ENCODE results near the gene GPR21.

Gene GPR21, protein sequence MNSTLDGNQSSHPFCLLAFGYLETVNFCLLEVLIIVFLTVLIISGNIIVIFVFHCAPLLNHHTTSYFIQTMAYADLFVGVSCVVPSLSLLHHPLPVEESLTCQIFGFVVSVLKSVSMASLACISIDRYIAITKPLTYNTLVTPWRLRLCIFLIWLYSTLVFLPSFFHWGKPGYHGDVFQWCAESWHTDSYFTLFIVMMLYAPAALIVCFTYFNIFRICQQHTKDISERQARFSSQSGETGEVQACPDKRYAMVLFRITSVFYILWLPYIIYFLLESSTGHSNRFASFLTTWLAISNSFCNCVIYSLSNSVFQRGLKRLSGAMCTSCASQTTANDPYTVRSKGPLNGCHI

DNA sequence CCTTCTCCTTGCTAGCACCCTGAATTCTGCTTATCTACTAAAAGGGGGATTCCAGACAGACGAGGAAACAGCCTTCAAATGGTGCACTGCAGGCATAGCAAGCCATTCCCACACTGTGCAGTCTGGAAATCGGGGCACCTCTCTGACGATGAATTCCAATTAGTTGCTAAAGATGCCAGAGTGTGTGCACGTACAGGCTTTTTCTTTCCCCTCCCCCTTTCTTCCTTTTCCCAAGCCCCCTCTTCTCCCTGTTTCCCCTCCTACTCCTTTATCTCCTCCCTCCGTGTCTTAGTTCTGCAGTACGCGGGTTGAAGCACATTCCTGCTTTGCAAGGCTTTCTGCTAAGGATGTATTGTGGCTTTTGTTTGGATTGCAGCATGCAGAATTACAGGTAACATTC is at the start of gene GPR21:
Gene GPR21 (plus strand): TSS at position 316 of the 400 bp plus-strand sequence. CDS start 900 bp downstream, outside the sequence.
- DNase-seq (ENCODE audit: low read depth), result no peak

DNA sequence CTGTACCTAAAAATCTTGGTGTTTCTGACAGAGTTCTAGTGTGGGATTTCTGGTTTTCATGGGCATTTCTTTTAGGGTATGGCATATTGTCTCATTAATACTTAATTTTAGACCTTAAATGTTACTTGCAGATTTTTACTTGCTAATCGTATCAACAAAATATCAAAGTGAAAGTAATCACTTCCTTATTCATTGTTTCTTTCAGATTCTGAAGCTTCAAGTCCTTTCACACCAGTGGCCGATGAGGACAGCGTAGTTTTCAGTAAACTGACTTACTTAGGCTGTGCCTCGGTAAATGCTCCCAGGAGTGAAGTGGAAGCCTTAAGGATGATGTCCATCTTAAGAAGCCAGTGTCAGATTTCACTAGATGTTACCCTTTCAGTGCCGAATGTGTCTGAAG is 47.5 kb upstream of the GPR21 start:
- no peak for DNase-seq (ENCODE audit: low read depth)

DNA sequence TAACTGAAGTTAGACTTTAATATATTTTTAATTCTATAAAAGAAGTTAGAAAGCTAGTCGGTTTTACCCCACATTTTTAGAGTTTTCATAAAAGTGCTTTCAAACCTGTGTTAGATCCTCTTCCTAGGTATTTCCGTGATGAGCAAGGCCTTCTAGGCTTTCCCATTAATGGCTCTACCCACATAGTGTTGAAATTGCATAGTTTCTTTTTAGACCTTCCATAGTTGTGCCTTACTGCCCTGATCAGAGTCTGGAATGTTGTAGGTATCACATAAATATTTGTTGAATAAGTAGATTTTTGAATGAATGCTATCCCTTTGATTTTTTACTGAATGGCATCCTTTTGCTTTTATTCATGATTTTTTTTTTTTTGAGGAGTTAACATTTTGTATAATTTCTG is 45.3 kb upstream of the GPR21 start:
- DNase-seq (ENCODE audit: low read depth), result no peak

DNA sequence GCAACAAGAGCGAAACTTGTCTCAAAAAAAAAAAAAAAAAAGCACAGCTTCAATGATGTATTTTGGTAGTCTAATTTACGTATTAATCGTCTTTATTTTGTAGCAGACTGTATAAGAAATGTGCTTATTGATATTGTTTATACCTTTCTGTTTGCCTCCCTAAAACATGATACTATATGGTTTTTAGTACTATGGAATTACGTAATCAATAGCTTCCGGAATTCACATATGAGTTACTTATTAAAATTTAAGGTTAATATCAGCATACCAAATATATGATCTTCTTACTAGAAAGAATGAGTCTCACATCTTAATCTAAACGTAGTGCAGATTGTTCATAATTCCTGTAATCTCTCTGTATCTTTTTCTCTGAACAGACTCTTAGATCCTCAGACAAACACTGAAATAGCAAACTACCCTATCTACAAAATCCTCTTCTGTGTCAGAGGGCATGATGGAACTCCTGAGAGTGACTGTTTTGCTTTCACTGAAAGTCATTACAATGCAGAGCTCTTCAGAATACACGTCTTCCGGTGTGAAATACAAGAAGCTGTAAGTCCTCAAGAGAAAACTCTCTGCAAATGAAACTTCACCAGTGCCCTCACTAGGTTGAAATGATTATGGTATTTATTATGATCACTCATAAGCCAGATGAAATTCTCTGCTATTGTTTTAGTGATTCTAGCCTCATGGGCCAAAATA is 44.4 kb upstream of the GPR21 start:
- no peak for DNase-seq (ENCODE audit: low read depth)

DNA sequence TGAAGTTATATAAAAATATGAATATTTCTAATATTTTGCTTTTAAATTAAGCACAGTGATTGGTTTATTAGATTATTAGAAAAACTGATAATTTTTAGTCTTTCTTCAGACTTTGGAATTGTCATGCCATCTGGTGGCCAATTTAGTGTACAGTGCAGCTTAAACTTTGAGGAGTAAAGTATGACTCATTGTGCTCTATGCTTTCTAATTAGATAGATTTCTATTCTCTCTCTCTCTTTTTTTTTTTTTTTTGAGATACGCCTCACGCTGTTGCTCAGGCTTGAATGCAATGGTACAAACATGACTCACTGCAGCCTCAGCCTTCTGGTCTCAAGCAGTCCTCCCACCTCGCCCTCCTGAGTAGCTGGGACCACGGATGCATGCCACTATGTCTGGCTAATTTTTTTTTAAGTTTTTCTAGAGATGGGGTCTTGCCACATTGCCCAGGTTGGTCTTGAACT is 42.1 kb upstream of the GPR21 start:
- no peak for DNase-seq (ENCODE audit: low read depth)

DNA sequence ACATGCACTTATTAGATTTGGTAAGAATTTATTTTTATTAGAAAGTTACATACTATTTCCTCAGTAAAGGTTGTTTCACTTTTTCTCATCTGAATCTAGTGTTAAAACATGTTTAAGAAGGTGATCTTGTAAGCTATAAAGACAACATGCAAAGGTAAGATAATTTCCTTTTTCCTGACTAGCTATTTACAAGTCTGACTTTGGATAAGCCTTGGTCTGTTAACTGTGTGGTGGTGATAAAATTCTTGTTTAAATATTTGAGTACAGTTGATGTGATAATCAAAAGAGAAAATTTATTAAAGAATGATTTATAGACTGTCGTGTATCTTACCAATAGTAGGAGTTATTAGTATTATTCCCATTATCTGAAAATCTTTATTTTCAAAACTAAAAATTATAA is 36.9 kb upstream of the GPR21 start:
- DNase-seq (ENCODE audit: low read depth), result no peak

DNA sequence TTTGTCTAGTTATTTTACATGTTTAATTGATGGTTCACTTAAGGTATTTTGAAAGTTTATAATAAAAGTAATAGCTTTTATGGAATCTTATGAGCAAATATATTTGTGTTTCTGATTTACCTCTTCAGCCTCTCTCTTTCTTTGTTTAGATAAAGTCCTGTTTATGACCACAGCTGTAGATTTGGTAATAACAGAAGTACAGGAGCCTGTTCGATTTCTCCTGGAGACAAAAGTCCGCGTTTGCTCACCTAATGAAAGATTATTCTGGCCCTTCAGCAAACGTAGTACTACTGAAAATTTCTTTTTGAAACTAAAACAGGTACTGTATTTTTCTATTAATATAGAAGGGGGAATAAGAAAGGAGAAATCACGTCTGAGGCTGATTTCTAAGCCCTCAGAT is 35.0 kb upstream of the GPR21 start:
- no peak for DNase-seq (ENCODE audit: low read depth)

DNA sequence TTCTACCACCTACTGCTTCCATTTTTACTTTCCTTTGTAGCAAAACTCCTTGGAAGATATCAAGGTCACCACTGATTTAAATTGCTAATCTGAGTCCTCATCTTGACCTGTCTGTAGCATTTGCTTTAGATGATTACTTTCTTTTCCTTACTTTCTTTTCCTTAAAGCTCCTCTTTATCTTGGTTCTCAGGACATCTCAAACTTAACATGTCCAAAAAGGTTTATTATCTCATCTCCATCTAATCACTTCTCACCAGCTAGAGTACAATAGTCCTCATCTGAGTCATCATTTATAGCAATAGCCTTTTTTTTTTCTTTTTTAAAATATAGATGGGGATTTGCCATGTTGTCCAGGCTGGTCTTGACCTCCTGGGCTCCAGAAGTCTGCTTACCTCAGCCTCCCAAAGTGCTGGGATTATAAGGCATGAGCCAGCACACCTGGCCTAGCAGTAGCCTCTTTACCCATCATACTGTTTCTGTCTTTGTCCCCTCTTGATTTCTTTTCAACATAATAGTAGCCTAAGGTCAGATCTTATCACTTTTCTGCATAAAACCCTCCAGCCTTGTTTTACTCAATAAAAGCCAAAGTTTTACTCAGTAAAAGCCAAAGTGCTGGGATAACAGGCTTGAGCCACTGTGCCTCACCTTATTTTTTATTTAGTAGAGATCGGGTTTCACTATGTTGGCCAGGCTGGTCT is 32.9 kb upstream of the GPR21 start:
- no peak for DNase-seq (ENCODE audit: low read depth)

DNA sequence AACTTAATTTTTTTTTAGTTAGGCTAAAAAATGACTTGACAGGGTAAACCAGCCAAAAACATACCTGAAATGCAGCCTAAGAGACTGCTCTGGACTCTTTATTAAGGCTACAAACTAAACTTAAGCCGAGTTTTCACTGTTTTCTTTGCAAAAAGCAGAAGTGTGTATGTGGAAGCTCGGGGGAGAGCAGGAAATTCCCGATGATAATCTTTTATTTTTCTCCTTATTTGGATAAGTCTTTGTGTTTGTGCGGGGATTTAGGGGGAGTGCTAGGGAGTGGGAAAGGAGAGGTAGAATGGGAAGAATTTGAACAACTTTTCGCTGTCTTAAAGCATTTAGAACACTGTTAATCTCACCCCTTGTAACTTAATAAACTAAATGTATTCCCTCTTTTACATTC is 30.7 kb upstream of the GPR21 start:
- DNase-seq (ENCODE audit: low read depth), result no peak

DNA sequence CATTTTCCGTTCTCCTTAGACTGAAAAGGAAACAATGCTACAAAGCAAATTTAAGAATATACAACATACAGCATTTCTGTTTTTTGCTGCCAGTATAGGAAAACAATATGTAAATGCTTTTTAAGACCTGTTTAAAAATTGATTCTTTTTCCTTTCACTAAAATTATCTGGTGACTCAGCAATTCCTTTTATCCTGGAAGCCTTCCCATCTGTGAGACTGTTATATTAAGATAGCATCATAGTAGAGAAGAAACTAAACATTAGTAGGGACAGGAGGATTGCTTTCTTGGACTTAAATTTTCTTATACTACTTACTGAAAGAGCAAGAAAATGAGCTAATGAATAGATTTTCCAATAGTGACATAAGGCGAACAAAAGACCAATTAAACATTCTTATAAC is 30.0 kb upstream of the GPR21 start:
- no peak for DNase-seq (ENCODE audit: low read depth)

DNA sequence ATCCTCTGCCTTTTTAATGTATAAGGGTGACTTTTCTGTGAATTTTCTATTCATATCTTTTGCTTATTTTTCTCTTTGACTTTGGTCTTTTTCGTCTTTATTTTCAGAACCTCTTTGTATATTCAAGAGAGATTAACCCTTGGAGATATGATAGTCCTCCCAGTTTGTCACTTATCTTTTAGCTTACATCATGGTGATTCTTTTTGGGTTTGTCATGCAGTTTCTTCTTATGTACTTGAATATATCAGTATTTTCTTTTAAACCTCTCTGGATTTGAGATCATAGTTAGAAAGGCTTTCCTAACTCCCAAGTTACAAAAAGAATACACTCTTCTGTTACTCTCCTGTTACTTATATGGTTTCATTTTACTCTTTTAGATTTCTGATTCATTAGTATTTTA is 27.5 kb upstream of the GPR21 start:
- no peak for DNase-seq (ENCODE audit: low read depth)

DNA sequence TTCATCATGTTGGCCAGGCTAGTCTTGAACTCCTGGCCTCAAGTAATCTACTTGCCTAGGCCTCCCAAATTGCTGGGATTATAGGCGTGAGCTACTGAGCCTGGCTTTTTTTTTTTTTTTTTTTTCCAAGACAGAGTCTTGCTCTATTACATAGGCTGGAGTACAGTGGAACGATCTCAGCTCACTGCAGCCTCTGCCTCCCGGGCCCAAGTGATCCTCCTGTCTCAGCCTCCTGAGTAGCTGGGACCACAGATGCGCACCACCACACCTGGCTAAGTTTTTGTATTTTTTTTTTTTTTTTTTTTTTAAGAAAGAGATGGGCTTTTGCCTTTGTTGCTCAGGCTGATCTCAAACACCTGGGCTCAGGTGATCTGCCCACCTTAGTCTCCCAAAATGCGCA is 26.2 kb upstream of the GPR21 start:
- no peak for DNase-seq (ENCODE audit: low read depth)

DNA sequence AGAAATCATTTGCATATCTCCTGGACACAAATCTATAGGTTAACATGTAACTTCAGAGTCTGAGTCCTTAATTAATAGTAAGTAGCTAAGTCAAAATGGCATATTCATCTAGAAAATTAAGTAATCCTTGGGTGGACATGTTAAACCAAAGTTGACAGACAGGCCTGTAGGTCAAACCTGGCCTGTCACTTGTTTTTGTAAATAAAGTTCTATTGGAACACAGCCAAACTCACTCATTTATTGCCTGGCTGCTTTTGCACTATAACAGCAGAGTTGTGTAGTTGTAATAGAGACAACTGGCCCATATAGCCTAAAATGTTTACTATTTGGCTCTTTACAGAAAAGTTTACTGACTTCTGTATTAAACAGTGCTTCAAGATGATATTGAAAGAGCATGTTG is 24.6 kb upstream of the GPR21 start:
- DNase-seq (ENCODE audit: low read depth), result no peak

DNA sequence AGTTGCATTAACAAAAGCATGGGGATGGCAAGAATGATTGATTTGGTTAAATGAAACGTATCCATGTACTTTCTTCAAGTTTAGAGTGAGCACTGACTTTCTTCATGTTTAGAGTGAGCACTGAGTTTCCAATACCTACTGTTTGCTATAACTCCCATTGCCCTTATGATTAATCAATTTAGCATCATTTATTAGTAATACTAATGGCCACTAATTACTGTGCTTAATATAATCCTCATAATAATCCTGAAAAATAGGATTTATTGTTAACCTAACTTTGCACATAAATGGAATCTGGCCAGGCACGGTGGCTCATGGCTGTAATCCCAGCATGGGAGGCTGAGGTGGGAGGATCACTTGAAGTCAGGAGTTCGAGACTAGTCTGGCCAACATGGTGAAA is 22.1 kb upstream of the GPR21 start:
- DNase-seq (ENCODE audit: low read depth), result no peak

DNA sequence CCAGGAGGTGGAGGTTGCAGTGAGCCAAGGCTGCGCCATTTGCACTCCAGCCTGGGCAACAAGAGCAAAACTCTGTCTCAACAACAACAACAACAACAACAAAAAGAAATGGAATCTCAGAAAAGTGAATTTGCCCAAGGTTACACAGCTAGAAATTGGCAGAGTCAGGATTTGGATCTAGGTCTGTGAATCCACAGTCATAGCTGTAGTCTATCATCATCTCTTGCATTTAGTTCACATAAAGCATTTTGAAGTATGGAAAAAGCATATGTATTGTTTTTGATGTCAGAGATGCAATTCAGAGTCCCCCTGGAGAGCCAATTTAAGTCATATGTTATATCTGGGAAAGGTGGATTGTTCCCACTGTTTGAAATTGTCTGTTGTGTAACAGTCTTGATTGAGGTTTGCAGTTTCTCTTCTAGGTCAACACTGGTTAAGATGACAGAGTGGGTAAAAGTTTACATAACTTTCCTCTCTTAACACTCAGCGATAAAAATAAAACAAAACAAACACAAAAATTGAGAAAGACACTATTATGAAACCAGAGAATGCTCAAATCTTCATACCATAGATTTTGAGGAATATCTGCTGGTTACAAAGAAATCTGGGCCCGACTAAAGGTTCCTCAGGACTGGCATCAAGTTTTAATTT is 21.5 kb upstream of the GPR21 start:
- DNase-seq (ENCODE audit: low read depth), result no peak

DNA sequence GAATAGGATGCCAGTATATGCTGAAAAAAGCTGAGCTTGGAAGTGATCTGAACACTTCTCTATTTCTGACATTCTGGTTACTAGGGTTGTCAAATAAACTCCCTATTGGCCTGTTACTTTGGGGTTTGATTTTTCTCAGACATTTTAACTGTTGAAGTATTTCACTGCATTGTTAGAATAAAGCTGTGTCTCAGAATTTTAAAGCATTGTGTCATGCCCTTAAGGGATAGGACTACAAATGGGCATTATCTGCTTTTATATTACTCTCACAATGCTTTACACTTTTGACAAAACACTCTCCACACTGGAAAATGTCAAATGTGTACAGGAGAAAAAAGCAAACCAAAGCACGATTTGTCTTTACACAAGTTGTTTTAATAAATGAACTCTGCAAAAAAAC is 16.8 kb upstream of the GPR21 start:
- DNase-seq (ENCODE audit: low read depth), result no peak

DNA sequence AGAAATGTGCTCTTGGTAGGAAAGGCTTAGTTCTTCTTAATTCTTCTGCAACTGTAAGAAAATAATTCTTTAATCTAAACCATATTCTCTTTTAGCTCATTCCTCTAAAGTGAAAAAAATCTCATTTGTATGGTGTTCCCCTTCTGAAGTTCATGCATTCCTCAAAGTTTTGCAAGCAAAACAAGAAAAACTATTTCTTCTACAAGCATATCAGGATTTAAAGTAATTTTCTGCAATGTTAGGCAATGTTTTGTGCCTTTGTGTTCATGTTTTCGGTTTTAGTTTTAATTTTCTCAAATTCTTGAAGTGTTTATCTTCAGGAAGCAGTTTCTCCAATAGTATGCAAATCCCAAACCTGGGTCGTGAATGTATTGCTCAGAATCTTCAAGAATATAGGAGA is 12.7 kb upstream of the GPR21 start:
- DNase-seq (ENCODE audit: low read depth), result no peak

DNA sequence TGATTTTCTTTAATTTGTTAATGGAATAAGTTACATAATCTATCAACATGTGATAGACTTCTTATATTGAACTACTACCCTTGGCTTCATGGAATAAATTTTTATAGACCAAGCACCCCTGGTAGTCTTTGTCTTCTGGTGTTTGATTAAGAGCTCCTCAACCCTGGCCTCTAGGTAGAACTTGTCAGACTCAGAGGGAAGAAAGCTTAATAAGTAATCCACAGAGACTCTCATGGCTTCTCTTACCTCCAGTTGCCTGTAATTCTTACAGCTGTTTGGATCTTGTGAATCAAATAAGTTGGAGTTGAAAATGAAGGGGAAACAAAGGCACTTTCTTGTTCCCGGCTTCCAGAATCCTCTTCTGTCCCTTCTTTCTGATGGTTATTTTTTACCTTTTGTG is 7.0 kb upstream of the GPR21 start:
- DNase-seq (ENCODE audit: low read depth), result no peak

DNA sequence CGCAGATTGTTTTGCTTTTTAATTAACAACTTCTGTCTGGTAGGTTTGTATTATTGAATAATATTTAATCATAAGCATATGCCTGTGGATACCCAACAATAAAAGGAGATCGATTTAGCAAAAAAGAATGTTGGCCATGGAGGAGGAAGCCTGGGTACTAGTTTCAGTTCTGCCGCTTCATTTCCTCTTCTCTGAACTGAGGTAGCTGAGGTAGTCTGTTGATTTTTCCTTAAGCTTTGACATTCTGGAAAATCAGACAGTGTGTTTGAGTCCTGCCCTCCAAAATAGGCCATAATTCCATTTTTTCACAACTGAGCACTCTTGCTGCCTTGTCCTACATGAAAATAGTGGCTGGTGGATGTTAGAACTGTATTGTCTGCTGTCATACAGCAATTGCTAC is 6.0 kb upstream of the GPR21 start:
- DNase-seq (ENCODE audit: low read depth), result no peak

DNA sequence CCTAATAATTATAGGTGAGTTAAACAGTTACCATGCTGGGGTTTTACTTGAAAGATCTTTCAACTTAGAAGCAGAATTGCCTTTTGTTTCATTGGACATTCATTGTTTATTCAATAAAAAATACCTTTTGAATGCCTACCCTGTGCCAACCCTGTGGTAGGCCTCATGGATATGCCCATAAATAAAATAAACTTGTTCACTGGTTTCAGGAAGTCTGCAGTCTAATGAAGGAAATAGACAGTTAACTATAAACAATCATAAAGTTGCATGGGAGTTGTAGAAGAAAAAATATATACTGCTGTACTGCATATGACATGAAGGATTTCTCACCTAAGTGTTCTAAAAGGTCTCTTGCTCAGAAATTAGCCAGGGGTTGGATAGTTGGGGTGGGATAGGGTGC is 5.3 kb upstream of the GPR21 start:
- DNase-seq (ENCODE audit: low read depth), result no peak

DNA sequence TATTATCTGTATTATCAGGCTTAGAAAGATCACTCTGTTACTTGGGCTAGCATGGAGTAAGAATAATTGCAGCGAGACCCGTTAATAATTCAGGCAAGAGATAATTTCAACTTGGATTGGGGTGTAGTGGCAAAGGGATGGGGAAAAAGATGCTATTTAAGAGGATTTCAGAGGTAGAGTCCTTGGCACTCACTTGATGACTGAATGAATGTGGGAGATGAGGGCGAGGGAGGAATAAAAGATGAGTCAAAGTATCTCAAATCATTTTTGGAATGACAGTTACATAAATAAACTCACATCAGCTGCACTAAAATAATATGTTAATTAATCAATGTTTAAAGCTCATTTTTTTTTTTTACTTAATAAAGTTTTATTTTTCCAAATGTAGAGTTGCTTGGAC is 4.5 kb upstream of the GPR21 start:
- DNase-seq (ENCODE audit: low read depth), result no peak

DNA sequence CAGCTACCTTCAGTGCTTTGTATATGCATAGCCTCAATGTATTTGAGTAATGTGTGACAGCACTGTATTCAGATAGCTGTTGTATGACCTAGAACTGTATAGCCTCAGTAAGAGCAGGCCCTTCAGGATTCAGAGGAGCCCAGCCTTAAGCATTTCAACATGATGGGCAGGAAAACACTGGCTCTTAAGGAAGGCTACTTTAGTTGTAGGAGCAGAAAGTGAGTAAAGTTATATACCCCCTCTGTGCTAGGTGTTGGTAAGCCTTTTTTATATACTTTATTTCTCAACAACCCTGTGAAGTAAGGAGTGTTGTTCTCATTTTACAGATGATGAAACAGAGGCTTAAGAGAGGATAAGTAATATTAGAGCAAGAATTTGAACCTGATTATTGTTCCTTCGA is 1.5 kb upstream of the GPR21 start:
- no peak for DNase-seq (ENCODE audit: low read depth)

All from stimulated activated CD8-positive, alpha-beta memory T cell treated with anti-CD3 and anti-CD28 coated beads, Interleukin-15, amount 100 ng/mL, for 24 hours (primary cell).